ENCODE measurements around the gene SORCS3.

SORCS3 gene

GRCh38 chr10:104641187-104641936, at the start of gene SORCS3:
Gene SORCS3 (plus strand): TSS chr10:104641290.
- DNase-seq = no peak

DNA sequence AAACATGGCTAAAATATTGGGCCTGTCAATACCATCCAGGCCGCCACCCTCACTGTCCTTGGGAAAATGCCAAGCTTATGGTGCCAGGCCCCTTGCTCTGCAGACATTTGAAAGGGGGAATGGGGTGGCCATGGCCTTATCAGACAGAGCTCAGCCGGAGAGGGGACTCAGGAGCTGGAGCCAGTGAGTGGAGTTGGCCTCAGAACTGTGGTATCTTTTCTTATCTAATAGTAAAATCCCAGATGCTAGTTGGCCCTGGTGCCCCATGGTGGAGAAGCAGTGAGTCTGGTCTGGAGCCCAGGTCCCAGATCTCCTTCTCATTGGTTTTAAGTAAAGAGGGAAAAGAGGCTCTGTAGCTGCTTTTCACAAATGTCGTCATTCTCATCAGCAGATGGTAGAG, 49.6 kb upstream of the SORCS3 start:
- peak; percentile 45 for DNase-seq

- DNase-seq = no peak
Measured at GRCh38 chr10:104601166-104601565, 39.9 kb upstream of the SORCS3 start.

- DNase-seq = no peak
Measured at GRCh38 chr10:104608091-104608828, 32.8 kb upstream of the SORCS3 start.

- peak; percentile 4 for DNase-seq
Measured at GRCh38 chr10:104612571-104613205, 28.4 kb upstream of the SORCS3 start.

- no peak for DNase-seq
Measured at GRCh38 chr10:104613406-104613805, 27.7 kb upstream of the SORCS3 start.

- DNase-seq = peak; percentile 60
Measured at GRCh38 chr10:104614245-104614831, 26.8 kb upstream of the SORCS3 start.

DNA sequence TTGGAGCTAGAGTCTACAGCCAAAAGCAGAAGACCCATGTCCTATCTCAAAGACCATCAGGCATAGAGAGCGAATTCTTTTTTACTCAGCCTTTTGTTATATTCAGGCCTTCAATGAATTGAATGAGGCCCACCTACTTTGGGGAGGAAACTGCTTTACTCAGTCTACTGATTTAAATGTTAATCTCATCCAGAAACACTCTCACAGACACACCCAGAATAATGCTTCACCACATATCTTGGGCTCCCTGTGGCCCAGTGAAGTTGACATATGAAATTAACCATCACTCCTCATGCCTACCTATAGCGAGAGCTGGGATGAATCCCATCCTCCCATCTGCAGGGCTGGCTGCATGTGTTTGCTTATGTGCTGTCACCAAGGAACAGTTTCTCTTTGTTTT, 26.0 kb upstream of the SORCS3 start:
- DNase-seq = no peak

DNA sequence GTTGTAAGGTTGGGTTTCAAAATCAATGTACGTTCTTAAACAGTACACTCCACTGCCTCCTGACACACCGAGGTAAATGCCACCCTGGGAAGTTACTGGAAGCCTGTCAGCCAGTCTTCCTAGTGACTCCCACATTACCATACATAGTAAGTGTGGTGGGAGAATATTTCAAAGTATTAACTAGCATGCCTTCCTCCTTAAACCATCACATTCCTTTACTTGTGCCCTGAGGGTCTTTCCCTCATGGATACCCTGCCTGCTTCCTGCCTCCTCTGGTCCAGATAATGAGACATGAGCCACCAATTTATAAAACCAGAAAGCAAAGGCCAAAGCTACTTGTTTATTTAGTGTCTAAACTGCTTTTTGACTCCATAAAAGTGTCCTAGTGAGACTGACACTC, 23.3 kb upstream of the SORCS3 start:
- no peak for DNase-seq

GRCh38 chr10:104622175-104622574, 18.9 kb upstream of the SORCS3 start:
- no peak for DNase-seq

DNA sequence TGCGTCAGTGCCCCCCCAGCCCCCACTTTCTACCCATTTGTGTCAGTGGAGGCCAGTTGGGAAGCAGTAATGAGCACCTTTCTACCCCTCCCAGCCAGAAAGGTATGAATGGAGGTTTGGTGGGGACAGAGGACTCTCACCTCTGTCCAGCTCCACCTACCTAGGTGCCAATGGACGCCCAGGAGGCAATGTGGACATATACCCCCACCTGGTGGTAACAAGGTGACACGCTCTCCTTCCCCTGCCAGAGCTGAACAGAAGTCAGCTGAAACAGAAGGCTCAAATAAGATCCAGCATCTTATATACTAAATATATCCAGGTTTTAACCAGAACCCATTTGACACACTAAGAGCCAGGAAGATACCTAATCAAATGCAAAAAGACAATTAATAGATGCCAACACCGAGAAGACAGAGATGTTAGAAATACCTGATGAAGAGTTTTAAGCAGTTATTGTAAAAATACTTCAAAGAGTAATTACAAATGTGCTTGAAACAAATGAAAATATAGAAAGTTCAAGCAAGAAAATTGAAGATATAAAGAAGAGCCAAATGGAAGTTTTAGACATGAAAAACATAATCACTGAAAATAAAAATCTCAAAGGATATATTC, 18.4 kb upstream of the SORCS3 start:
- peak; percentile 42 for DNase-seq

DNA sequence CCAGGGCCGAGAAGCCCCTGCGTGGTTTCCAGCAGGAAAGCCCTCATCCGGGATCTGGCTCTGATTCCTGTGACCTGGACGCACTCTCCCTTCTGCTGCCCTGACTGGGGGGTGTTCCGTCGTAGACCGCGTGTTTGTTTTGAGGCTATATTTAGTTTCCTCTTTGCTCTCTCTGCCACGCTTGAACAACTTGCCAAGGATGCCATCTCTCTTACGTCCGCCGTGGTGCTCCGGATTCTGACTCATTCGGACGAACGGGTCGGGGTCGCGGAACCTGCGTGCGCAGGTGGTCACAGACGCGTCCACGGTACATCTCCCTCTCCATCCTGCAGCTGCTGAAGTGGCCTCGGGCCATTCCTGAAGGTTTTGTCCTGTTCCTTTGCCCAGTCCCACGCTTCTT, 10.4 kb upstream of the SORCS3 start:
- no peak for DNase-seq

DNA sequence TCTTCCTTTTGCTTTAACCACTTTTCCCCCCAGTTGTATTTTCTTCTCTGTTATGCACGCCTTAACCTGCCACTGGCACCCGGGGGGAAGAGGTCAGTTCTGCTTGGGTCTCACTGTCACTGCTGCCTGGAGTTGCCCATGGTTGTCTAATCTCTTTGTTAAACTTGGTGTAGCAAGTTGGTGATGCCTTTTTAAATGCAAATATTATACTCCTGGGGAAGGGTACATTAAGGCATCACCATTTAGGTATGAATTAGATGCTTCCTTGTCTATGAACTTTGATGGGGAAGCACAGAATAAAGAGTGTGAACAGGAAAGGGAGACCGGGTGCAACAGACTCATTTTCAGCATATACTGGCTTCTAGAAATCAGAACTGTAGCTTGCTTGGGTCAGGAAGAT, 9.1 kb upstream of the SORCS3 start:
- DNase-seq = no peak

- peak; percentile 41 for DNase-seq
Measured at GRCh38 chr10:104638861-104639589, 2.1 kb upstream of the SORCS3 start.

- no peak for DNase-seq
Measured at GRCh38 chr10:104639590-104640338, 1.3 kb upstream of the SORCS3 start.

- DNase-seq = no peak
Measured at GRCh38 chr10:104640339-104641186, 527 bp upstream of the SORCS3 start.

- DNase-seq = no peak
Measured at GRCh38 chr10:104641937-104642657, 1.0 kb downstream of the SORCS3 start.

GRCh38 chr10:104642658-104643302, 1.7 kb downstream of the SORCS3 start:
- peak; percentile 58 for DNase-seq

DNA sequence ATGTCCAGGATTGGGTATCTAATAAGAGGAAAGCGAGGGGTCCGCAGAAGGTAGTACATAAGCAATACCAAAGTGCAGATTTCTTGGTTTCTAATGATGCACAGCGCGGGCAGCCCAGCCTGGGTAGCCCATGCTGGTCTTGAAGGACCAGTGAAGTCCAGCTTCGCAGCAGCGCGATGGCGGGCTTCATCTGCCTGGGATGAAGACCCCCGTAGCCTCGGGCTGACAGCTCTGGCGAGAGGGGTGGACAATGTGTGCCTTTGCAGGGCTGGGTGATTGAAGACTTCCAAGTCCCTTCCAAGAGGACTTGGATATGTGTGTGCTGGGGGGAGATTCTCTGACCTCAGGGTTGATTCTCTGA, 2.2 kb downstream of the SORCS3 start:
- DNase-seq = no peak

Measured in hematopoietic multipotent progenitor cell treated with erythropoietin and hydrocortisone succinate and interleukin-3 and kit ligand, for 6 days (in vitro differentiated cells).